ENCODE data around the gene FH. TPM values are rescaled to one million over a fixed set of nuclear protein-coding genes. Genes with fewer than 3 reads are reported as not detected.

FH gene
- total RNA-seq, 2 experiments from 2014 or later, result 95.2 to 95.6 TPM

DNA sequence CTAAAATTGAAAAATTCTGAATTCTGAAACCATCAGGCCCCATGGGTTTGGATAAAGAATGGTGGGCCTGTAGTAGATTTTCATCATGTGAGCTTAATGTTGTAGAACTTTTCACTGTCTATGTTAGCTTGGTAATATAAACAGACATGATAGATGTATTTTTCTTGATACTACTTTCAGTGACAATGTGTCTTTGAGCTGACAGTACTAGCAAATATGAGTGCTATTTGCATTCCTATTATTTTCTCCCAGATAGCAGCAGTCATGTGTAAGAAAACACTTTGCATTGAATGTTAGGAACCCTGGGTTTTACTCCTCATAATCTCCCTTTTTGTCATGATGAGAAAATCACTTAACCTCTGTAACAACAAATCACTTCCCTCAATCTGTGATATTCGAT is 30.8 kb upstream of the FH start:
- TF ChIP-seq, protein P1, sequence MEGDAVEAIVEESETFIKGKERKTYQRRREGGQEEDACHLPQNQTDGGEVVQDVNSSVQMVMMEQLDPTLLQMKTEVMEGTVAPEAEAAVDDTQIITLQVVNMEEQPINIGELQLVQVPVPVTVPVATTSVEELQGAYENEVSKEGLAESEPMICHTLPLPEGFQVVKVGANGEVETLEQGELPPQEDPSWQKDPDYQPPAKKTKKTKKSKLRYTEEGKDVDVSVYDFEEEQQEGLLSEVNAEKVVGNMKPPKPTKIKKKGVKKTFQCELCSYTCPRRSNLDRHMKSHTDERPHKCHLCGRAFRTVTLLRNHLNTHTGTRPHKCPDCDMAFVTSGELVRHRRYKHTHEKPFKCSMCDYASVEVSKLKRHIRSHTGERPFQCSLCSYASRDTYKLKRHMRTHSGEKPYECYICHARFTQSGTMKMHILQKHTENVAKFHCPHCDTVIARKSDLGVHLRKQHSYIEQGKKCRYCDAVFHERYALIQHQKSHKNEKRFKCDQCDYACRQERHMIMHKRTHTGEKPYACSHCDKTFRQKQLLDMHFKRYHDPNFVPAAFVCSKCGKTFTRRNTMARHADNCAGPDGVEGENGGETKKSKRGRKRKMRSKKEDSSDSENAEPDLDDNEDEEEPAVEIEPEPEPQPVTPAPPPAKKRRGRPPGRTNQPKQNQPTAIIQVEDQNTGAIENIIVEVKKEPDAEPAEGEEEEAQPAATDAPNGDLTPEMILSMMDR (IDR thresholded peaks at IDR 0.05), result no peak
- H3K36me3 Mint-ChIP-seq (ENCODE audit: low read depth), result no peaks in the 10 kb centered on the region
- intact Hi-C loops (cut with micrococcal nuclease), result no loop called here
- H3K9me3 Mint-ChIP-seq, result peaks cover 2% of the 10 kb centered on the region
- H3K27ac Mint-ChIP-seq, result no peak overlapping the region
- H3K4me1 Mint-ChIP-seq (ENCODE audit: low read depth), result peaks cover 19% of the 10 kb centered on the region
- CTCF ChIA-PET, result interaction anchor here (0.9 kb wide), 2 partner anchors 14 to 448 kb away, joined by 3 to 4 read pairs; partner anchors contain the start of gene MAP1LC3C
- ATAC-seq (no peak), DNase-seq (no peak)
- H3K27me3 Mint-ChIP-seq, result peaks cover 2% of the 10 kb centered on the region
- POLR2A ChIA-PET, result no interaction called here
- no peak overlapping the region for H3K4me3 Mint-ChIP-seq

DNA sequence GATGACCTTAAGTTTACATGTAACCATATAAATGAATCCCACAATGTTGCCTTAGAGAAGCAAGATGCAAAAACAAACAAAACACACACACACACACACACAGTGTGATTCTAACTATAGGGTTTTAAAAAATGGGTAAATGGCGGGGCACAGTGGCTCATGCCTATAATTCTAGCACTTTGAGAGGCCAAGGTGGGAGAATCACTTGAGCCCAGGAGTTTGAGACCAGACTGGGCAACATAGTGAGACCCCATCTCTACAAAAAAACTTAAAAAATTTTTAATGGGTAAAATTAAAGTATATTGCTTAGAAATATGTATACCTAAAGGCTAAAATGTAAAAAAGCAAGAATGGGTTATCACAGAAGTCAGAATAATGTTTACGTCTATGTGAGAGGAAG is 28.5 kb upstream of the FH start:
- peaks cover 3% of the 10 kb centered on the region for H3K27me3 Mint-ChIP-seq
- TF ChIP-seq, protein P1 (IDR thresholded peaks at IDR 0.05), result no peak
- DNase-seq (no peak), ATAC-seq (no peak)
- POLR2A ChIA-PET, result no interaction called here
- intact Hi-C loops (cut with micrococcal nuclease), result no loop called here
- CTCF ChIA-PET, result interaction anchor here (0.9 kb wide), 1 partner anchor 9 kb away, joined by 3 read pairs; no protein-coding TSS in a partner anchor
- peaks cover 2% of the 10 kb centered on the region for H3K9me3 Mint-ChIP-seq
- no peaks in the 10 kb centered on the region for H3K36me3 Mint-ChIP-seq (ENCODE audit: low read depth)
- no peak overlapping the region for H3K4me3 Mint-ChIP-seq
- peaks cover 19% of the 10 kb centered on the region for H3K4me1 Mint-ChIP-seq (ENCODE audit: low read depth)
- H3K27ac Mint-ChIP-seq, result no peak overlapping the region

DNA sequence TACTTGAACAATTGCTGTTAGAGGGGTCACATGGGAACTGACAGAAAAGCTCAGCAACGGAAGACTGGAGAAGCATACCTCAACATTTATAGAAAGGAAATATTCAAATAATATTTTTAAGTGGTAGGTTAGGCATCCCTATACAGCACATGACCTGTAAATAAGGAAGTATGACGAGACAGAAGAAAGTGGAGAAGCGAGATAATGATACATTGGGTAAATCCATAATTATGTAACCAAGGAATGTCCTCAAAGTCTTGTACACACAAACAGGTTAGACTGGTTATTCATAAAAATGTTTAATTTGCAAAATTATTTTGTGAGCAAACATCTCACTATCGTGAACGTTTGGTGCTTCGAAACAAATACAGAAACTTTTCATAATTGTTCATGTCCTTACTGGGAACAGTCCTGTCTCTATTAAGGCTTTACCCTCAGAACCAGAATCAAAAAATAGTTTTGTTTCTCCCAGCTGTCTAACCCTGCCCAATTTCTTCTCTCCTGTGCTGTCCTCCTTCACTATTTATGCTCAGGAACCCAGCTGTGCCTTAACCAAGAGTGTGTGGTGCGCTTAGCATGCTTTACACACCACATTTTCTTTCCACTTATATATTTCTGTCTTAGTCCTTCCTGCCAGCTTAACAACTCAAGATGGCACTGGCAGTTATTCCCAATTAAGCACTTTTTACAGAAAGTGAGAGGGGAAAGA is 22.8 kb upstream of the FH start:
- CTCF ChIA-PET, result interaction anchor here (0.8 to 1.2 kb wide), 2 partner anchors 10 to 68 kb away, joined by 3 read pairs; partner anchors contain the start of gene KMO
- ATAC-seq, result no peak
- TF ChIP-seq, protein P1 (IDR thresholded peaks at IDR 0.05), result no peak
- Mint-ChIP-seq H3K4me1 (ENCODE audit: low read depth) (peaks cover 6% of the 10 kb centered on the region), H3K4me3 (no peak overlapping the region), H3K27me3 (peaks cover 3% of the 10 kb centered on the region), H3K27ac (no peak overlapping the region), H3K36me3 (ENCODE audit: low read depth) (no peaks in the 10 kb centered on the region), H3K9me3 (no peaks in the 10 kb centered on the region)
- POLR2A ChIA-PET, result no interaction called here
- no peak for DNase-seq
- intact Hi-C loops (cut with micrococcal nuclease), result no loop called here

DNA sequence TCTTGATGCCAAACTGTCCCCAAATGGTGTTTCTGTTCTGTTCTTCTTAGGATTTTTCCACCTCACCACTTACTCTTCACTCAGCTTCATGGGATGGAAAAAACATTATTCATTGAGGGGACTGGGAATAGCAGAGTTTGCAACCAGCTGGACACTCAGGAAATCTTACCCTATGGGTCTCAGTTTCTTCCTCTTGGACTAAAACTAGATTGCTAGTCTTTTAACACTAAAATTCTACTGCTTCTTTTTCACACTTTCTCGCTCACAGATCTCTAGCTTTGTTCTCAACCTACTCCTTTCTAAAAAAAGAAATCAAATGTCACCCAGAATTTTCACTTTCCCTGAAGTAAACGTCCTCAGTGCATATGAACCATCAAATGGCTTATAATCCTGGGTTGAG is 17.4 kb upstream of the FH start:
- ChIA-PET POLR2A (no interaction called here), CTCF (interaction anchor here (0.6 to 3.7 kb wide), 7 partner anchors 13 to 359 kb away, joined by 3 to 10 read pairs (median 3); partner anchors contain the start of gene FH)
- H3K4me1 Mint-ChIP-seq (ENCODE audit: low read depth), result peaks cover 27% of the 10 kb centered on the region

More for the DNA sequence above, 17.4 kb upstream of the FH start:
- ATAC-seq (no peak), DNase-seq (no peak)
- TF ChIP-seq, protein P1 (IDR thresholded peaks at IDR 0.05), result no peak
- no peaks in the 10 kb centered on the region for H3K36me3 Mint-ChIP-seq (ENCODE audit: low read depth)
- intact Hi-C loops (cut with micrococcal nuclease), result loop anchor here (10.0 kb wide), 1 partner anchor 458 kb away; the partner anchor contains the start of gene MAP1LC3C
- no peak overlapping the region for H3K27ac Mint-ChIP-seq
- H3K27me3 Mint-ChIP-seq, result peaks cover 2% of the 10 kb centered on the region
- no peak overlapping the region for H3K4me3 Mint-ChIP-seq
- no peaks in the 10 kb centered on the region for H3K9me3 Mint-ChIP-seq
